ENCODE data around the gene NRP2.

- no peak for TF ChIP-seq EZH2phosphoT487 (IDR thresholded peaks at IDR 0.05; ENCODE audit: borderline replicate concordance)
- TF ChIP-seq, protein P1, sequence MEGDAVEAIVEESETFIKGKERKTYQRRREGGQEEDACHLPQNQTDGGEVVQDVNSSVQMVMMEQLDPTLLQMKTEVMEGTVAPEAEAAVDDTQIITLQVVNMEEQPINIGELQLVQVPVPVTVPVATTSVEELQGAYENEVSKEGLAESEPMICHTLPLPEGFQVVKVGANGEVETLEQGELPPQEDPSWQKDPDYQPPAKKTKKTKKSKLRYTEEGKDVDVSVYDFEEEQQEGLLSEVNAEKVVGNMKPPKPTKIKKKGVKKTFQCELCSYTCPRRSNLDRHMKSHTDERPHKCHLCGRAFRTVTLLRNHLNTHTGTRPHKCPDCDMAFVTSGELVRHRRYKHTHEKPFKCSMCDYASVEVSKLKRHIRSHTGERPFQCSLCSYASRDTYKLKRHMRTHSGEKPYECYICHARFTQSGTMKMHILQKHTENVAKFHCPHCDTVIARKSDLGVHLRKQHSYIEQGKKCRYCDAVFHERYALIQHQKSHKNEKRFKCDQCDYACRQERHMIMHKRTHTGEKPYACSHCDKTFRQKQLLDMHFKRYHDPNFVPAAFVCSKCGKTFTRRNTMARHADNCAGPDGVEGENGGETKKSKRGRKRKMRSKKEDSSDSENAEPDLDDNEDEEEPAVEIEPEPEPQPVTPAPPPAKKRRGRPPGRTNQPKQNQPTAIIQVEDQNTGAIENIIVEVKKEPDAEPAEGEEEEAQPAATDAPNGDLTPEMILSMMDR (conservative IDR thresholded peaks at IDR 0.05; ENCODE audit: low read length), result peak; percentile 95
These were observed 84.6 kb downstream of the NRP2 start for GRCh38 chr2:205766779-205767359.
